Stimulated activated CD4-positive, alpha-beta T cell treated with anti-CD3 and anti-CD28 coated beads, Interleukin-2, amount 100 ng/mL, for 4 hours (primary cell): ENCODE data around the gene SOCS2.

Experiments used
- DNase-seq: peaks from one replicate; pipeline ENCODE4 v3.0.0-alpha.2; 2020; ENCODE audit warnings: low read depth

SOCS2 gene

GRCh38 chr12:93568091-93568490 is 4.4 kb upstream of the SOCS2 start:
- DNase-seq = no peak

GRCh38 chr12:93569301-93569655 is 3.2 kb upstream of the SOCS2 start:
- no peak for DNase-seq

- peak; percentile 65 for DNase-seq
These were observed 2.6 kb upstream of the SOCS2 start for GRCh38 chr12:93569656-93570551.

GRCh38 chr12:93570552-93571364 is 1.7 kb upstream of the SOCS2 start:
- DNase-seq = peak; percentile 91

GRCh38 chr12:93571365-93571924 is 1.0 kb upstream of the SOCS2 start:
- peak; percentile 53 for DNase-seq

GRCh38 chr12:93572712-93573551 is 457 bp downstream of the SOCS2 start:
- no peak for DNase-seq

GRCh38 chr12:93573552-93574223 is 1.2 kb downstream of the SOCS2 start:
- no peak for DNase-seq

- no peak for DNase-seq
These were observed 4.7 kb downstream of the SOCS2 start for GRCh38 chr12:93577222-93577621.

GRCh38 chr12:93578221-93578620 is 5.7 kb downstream of the SOCS2 start:
- DNase-seq = no peak

GRCh38 chr12:93580682-93581081 is 8.2 kb downstream of the SOCS2 start:
- DNase-seq = no peak

- DNase-seq = no peak
These were observed 8.9 kb downstream of the SOCS2 start for GRCh38 chr12:93581370-93581769.

- no peak for DNase-seq
These were observed 9.9 kb downstream of the SOCS2 start for GRCh38 chr12:93582351-93582750.

- no peak for DNase-seq
These were observed 11.3 kb downstream of the SOCS2 start for GRCh38 chr12:93583627-93584392.

- no peak for DNase-seq
These were observed 12.8 kb downstream of the SOCS2 start for GRCh38 chr12:93585247-93585646.

GRCh38 chr12:93587611-93588010 is 15.1 kb downstream of the SOCS2 start:
- no peak for DNase-seq

GRCh38 chr12:93589081-93589480 is 16.6 kb downstream of the SOCS2 start:
- DNase-seq = no peak

- DNase-seq = no peak
These were observed 18.8 kb downstream of the SOCS2 start for GRCh38 chr12:93591137-93591868.

- DNase-seq = no peak
These were observed 20.3 kb downstream of the SOCS2 start for GRCh38 chr12:93592641-93593406.

GRCh38 chr12:93593843-93594242 is 21.4 kb downstream of the SOCS2 start:
- no peak for DNase-seq
